Astrocyte (in vitro differentiated cells and primary cell): ENCODE results near the gene FGGY. TPM values are rescaled to one million over a fixed set of nuclear protein-coding genes. Genes with fewer than 3 reads are reported as not detected.

Experiments used
- DNase-seq: peaks from one replicate; pipeline ENCODE4 v3.0.0-alpha.2; 2010; ENCODE audit warnings: low read depth
- FAIRE-seq: peaks from 2 replicates; lab custom pipeline; 2011; peaks lifted over from hg19 to GRCh38; lab: Jason Lieb, UNC
- H2AFZ ChIP-seq: 2 replicates; pipeline ENCODE4 v1.6.0; 2012; ENCODE audit warnings: low read depth, low read length, inconsistent platforms
- H3K27ac ChIP-seq: 2 replicates; pipeline ENCODE4 v1.5.1; 2011; ENCODE audit warnings: low read depth, low read length, inconsistent platforms
- H3K27me3 ChIP-seq: 2 replicates; pipeline ENCODE4 v1.6.0; 2011; ENCODE audit warnings: low read length, inconsistent platforms; ENCODE audit not compliant: insufficient read depth
- H3K36me3 ChIP-seq: 2 replicates; pipeline ENCODE4 v1.5.1; 2011; ENCODE audit warnings: low read length, inconsistent platforms; ENCODE audit not compliant: insufficient read depth
- H3K4me1 ChIP-seq: 2 replicates; pipeline ENCODE4 v1.5.1; 2011; ENCODE audit warnings: low read length, inconsistent platforms; ENCODE audit not compliant: insufficient read depth
- H3K4me2 ChIP-seq: 2 replicates; pipeline ENCODE4 v1.6.0; 2012; ENCODE audit warnings: low read length, inconsistent platforms
- H3K4me3 ChIP-seq: 2 replicates; pipeline ENCODE4 v1.5.1; 2011; ENCODE audit warnings: low read depth, mild to moderate bottlenecking, low read length, inconsistent platforms; ENCODE audit not compliant: insufficient read depth
- H3K79me2 ChIP-seq: 2 replicates; pipeline ENCODE4 v1.6.0; 2012; ENCODE audit warnings: mild to moderate bottlenecking, low read length, inconsistent platforms; ENCODE audit not compliant: insufficient read depth
- H3K9ac ChIP-seq: 2 replicates; pipeline ENCODE4 v1.6.0; 2012; ENCODE audit warnings: mild to moderate bottlenecking, low read length, inconsistent platforms
- H3K9me3 ChIP-seq: 2 replicates; pipeline ENCODE4 v1.5.1; 2012; ENCODE audit warnings: low read depth, mild to moderate bottlenecking, low read length, inconsistent platforms; ENCODE audit not compliant: insufficient read depth
- H4K20me1 ChIP-seq: 2 replicates; pipeline ENCODE4 v1.6.0; 2012; ENCODE audit warnings: low read length, inconsistent platforms; ENCODE audit not compliant: insufficient read depth
- H3K27ac Mint-ChIP-seq: one replicate; pipeline ENCODE4 v1.8.0; 2021; ENCODE audit warnings: mild to moderate bottlenecking, mixed read lengths; ENCODE audit not compliant: unreplicated experiment
- H3K27me3 Mint-ChIP-seq: one replicate; pipeline ENCODE4 v1.8.0; 2021; ENCODE audit warnings: low read depth, mixed read lengths; ENCODE audit not compliant: unreplicated experiment
- H3K36me3 Mint-ChIP-seq: one replicate; pipeline ENCODE4 v1.8.0; 2021; ENCODE audit warnings: low read depth, mixed read lengths; ENCODE audit not compliant: unreplicated experiment
- H3K4me1 Mint-ChIP-seq: one replicate; pipeline ENCODE4 v1.8.0; 2021; ENCODE audit warnings: low read depth, mixed read lengths; ENCODE audit not compliant: unreplicated experiment
- H3K4me3 Mint-ChIP-seq: one replicate; pipeline ENCODE4 v1.8.0; 2021; ENCODE audit warnings: mild to moderate bottlenecking, moderate library complexity, mixed read lengths; ENCODE audit not compliant: unreplicated experiment
- H3K9me3 Mint-ChIP-seq: one replicate; pipeline ENCODE4 v1.8.0; 2021; ENCODE audit warnings: mild to moderate bottlenecking, mixed read lengths; ENCODE audit not compliant: unreplicated experiment
- EZH2 ChIP-seq: IDR thresholded peaks from 2 replicates; pipeline ENCODE4 v1.6.1; 2012; ENCODE audit warnings: mild to moderate bottlenecking, low read length, inconsistent platforms; ENCODE audit not compliant: insufficient read depth
- total RNA-seq: library from RNA; stranded (reverse); gene quantifications from 2 replicates; pipeline ENCODE4 v1.2.1, GENCODE V29; 2021
- TF ChIP-seq, protein P1 (sequence below): IDR thresholded peaks from 2 replicates; pipeline ENCODE4 v1.5.1; 2011; ENCODE audit warnings: low read depth, mild to moderate bottlenecking, inconsistent platforms, low read length, moderate library complexity; ENCODE audit not compliant: insufficient read depth

FGGY gene
- total RNA-seq, 1 donor from 2014 or later: 6.8 TPM

GRCh38 chr1:59316497-59317128 is 19.7 kb downstream of the FGGY start:
- no peak for FAIRE-seq
- H3K4me3 ChIP-seq: peak overlapping the region; percentile 21
- no peak overlapping the region for H3K4me3 Mint-ChIP-seq

GRCh38 chr1:59317343-59317742 is 20.4 kb downstream of the FGGY start:
- H3K27ac Mint-ChIP-seq: no peak overlapping the region
- H3K27me3 Mint-ChIP-seq: no peaks in the 10 kb centered on the region
- H3K9ac ChIP-seq: peak overlapping the region; percentile 3
- H3K79me2 ChIP-seq: no peaks in the 10 kb centered on the region
- no peak for TF ChIP-seq EZH2
- TF ChIP-seq, protein P1, sequence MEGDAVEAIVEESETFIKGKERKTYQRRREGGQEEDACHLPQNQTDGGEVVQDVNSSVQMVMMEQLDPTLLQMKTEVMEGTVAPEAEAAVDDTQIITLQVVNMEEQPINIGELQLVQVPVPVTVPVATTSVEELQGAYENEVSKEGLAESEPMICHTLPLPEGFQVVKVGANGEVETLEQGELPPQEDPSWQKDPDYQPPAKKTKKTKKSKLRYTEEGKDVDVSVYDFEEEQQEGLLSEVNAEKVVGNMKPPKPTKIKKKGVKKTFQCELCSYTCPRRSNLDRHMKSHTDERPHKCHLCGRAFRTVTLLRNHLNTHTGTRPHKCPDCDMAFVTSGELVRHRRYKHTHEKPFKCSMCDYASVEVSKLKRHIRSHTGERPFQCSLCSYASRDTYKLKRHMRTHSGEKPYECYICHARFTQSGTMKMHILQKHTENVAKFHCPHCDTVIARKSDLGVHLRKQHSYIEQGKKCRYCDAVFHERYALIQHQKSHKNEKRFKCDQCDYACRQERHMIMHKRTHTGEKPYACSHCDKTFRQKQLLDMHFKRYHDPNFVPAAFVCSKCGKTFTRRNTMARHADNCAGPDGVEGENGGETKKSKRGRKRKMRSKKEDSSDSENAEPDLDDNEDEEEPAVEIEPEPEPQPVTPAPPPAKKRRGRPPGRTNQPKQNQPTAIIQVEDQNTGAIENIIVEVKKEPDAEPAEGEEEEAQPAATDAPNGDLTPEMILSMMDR: no peak
- no peaks in the 10 kb centered on the region for H3K36me3 ChIP-seq
- H3K9me3 ChIP-seq: no peaks in the 10 kb centered on the region
- peaks cover 32% of the 10 kb centered on the region for H3K4me1 ChIP-seq
- H3K27me3 ChIP-seq: no peaks in the 10 kb centered on the region
- no peaks in the 10 kb centered on the region for H3K9me3 Mint-ChIP-seq
- H4K20me1 ChIP-seq: no peaks in the 10 kb centered on the region
- FAIRE-seq (no peak), DNase-seq (no peak)
- H2AFZ ChIP-seq: no peak overlapping the region
- no peak overlapping the region for H3K27ac ChIP-seq
- H3K36me3 Mint-ChIP-seq: peaks cover under 1% of the 10 kb centered on the region
- no peak overlapping the region for H3K4me3 ChIP-seq
- no peak overlapping the region for H3K4me3 Mint-ChIP-seq
- peak overlapping the region; percentile 67 for H3K4me2 ChIP-seq
- H3K4me1 Mint-ChIP-seq: peaks cover 19% of the 10 kb centered on the region

More at GRCh38 chr1:59316497-59317128, 19.7 kb downstream of the FGGY start:
- H3K36me3 Mint-ChIP-seq: no peaks in the 10 kb centered on the region
- DNase-seq: peak; percentile 96
- Histone ChIP-seq H2AFZ (no peak overlapping the region), H3K79me2 (no peaks in the 10 kb centered on the region), H3K4me2 (peak overlapping the region; percentile 67), H3K9ac (peak overlapping the region; percentile 3), H3K4me1 (peaks cover 32% of the 10 kb centered on the region), H4K20me1 (no peaks in the 10 kb centered on the region), H3K36me3 (no peaks in the 10 kb centered on the region), H3K27me3 (no peaks in the 10 kb centered on the region), H3K27ac (peak overlapping the region; percentile 21), H3K9me3 (no peaks in the 10 kb centered on the region)
- H3K9me3 Mint-ChIP-seq: no peaks in the 10 kb centered on the region
- H3K27me3 Mint-ChIP-seq: no peaks in the 10 kb centered on the region
- H3K27ac Mint-ChIP-seq: no peak overlapping the region
- no peak for TF ChIP-seq EZH2
- TF ChIP-seq, protein P1: no peak
- H3K4me1 Mint-ChIP-seq: peaks cover 19% of the 10 kb centered on the region

- Histone ChIP-seq H3K27me3 (no peaks in the 10 kb centered on the region), H3K9me3 (no peaks in the 10 kb centered on the region), H3K27ac (no peak overlapping the region), H3K4me3 (no peak overlapping the region), H3K4me1 (peaks cover 32% of the 10 kb centered on the region), H3K79me2 (no peaks in the 10 kb centered on the region), H3K9ac (no peak overlapping the region), H2AFZ (no peak overlapping the region), H4K20me1 (no peaks in the 10 kb centered on the region), H3K36me3 (no peaks in the 10 kb centered on the region), H3K4me2 (peak overlapping the region; percentile 67)
- Mint-ChIP-seq H3K27me3 (no peaks in the 10 kb centered on the region), H3K4me1 (peaks cover 19% of the 10 kb centered on the region), H3K27ac (no peak overlapping the region), H3K9me3 (no peaks in the 10 kb centered on the region), H3K4me3 (no peak overlapping the region), H3K36me3 (peaks cover 2% of the 10 kb centered on the region)
- FAIRE-seq (no peak), DNase-seq (no peak)
- TF ChIP-seq, protein P1: no peak
- no peak for TF ChIP-seq EZH2
Measured at GRCh38 chr1:59317780-59318179, 20.9 kb downstream of the FGGY start.
